ENCODE data around the gene METTL16.
"Not testable (repeated sequence)": the region's sequence is repeated elsewhere in the genome, so short reads cannot be mapped to it uniquely, and the experiment has no call there.

DNA sequence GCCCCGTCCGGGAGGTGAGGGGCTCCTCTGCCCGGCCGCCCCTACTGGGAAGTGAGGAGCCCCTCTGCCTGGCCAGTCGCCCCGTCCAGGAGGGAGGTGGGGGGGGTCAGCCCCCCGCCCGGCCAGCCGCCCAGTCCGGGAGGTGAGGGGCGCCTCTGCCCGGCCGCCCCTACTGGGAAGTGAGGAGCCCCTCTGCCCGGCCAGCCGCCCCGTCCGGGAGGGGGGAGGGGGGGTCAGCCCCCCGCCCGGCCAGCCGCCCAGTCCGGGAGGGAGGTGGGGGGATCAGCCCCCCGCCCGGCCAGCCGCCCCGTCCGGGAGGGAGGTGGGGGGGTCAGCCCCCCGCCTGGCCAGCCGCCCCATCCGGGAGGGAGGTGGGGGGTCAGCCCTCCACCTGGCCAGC, 64.2 kb downstream of the METTL16 start:
- TF ChIP-seq, protein P1, sequence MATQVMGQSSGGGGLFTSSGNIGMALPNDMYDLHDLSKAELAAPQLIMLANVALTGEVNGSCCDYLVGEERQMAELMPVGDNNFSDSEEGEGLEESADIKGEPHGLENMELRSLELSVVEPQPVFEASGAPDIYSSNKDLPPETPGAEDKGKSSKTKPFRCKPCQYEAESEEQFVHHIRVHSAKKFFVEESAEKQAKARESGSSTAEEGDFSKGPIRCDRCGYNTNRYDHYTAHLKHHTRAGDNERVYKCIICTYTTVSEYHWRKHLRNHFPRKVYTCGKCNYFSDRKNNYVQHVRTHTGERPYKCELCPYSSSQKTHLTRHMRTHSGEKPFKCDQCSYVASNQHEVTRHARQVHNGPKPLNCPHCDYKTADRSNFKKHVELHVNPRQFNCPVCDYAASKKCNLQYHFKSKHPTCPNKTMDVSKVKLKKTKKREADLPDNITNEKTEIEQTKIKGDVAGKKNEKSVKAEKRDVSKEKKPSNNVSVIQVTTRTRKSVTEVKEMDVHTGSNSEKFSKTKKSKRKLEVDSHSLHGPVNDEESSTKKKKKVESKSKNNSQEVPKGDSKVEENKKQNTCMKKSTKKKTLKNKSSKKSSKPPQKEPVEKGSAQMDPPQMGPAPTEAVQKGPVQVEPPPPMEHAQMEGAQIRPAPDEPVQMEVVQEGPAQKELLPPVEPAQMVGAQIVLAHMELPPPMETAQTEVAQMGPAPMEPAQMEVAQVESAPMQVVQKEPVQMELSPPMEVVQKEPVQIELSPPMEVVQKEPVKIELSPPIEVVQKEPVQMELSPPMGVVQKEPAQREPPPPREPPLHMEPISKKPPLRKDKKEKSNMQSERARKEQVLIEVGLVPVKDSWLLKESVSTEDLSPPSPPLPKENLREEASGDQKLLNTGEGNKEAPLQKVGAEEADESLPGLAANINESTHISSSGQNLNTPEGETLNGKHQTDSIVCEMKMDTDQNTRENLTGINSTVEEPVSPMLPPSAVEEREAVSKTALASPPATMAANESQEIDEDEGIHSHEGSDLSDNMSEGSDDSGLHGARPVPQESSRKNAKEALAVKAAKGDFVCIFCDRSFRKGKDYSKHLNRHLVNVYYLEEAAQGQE (IDR thresholded peaks at IDR 0.05), result not testable (repeated sequence)
- TF ChIP-seq, protein P2, sequence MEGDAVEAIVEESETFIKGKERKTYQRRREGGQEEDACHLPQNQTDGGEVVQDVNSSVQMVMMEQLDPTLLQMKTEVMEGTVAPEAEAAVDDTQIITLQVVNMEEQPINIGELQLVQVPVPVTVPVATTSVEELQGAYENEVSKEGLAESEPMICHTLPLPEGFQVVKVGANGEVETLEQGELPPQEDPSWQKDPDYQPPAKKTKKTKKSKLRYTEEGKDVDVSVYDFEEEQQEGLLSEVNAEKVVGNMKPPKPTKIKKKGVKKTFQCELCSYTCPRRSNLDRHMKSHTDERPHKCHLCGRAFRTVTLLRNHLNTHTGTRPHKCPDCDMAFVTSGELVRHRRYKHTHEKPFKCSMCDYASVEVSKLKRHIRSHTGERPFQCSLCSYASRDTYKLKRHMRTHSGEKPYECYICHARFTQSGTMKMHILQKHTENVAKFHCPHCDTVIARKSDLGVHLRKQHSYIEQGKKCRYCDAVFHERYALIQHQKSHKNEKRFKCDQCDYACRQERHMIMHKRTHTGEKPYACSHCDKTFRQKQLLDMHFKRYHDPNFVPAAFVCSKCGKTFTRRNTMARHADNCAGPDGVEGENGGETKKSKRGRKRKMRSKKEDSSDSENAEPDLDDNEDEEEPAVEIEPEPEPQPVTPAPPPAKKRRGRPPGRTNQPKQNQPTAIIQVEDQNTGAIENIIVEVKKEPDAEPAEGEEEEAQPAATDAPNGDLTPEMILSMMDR (IDR thresholded peaks at IDR 0.05; ENCODE audit: low read depth, low read length, missing input control), result not testable (repeated sequence)
- TF ChIP-seq, protein P3, sequence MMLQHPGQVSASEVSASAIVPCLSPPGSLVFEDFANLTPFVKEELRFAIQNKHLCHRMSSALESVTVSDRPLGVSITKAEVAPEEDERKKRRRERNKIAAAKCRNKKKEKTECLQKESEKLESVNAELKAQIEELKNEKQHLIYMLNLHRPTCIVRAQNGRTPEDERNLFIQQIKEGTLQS (IDR thresholded peaks at IDR 0.05), result not testable (repeated sequence)
- not testable (repeated sequence) for TF ChIP-seq GABPA (IDR thresholded peaks at IDR 0.05 in 1 of 2, conservative IDR thresholded peaks at IDR 0.05 in 1 of 2); RXRA (IDR thresholded peaks at IDR 0.05); YY1 (IDR thresholded peaks at IDR 0.05); RAD21 (IDR thresholded peaks at IDR 0.05); TAF1 (conservative IDR thresholded peaks at IDR 0.05); JUND (IDR thresholded peaks at IDR 0.05); EGR1 (IDR thresholded peaks at IDR 0.05; ENCODE audit: low read depth in 2 of 2); SP1 (IDR thresholded peaks at IDR 0.05); HNF4A (conservative IDR thresholded peaks at IDR 0.05); FOXA2 (IDR thresholded peaks at IDR 0.05)
- TF ChIP-seq, protein P4, sequence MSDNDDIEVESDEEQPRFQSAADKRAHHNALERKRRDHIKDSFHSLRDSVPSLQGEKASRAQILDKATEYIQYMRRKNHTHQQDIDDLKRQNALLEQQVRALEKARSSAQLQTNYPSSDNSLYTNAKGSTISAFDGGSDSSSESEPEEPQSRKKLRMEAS (IDR thresholded peaks at IDR 0.05), result not testable (repeated sequence)
